PC-9 (cell line): ENCODE data around the gene UBE2QL1.

Experiments
- CTCF ChIP-seq: fragments of 200-600 bp; sonication (generic); conservative IDR thresholded peaks from 2 replicates; pipeline ENCODE4 v1.6.1; 2017; ENCODE audit warnings: mixed run types, antibody characterized with exemption, mild to moderate bottlenecking, moderate library complexity
- EZH2 ChIP-seq: fragments of 200-600 bp; sonication (generic); IDR thresholded peaks from 2 replicates; pipeline ENCODE4 v1.8.0; 2017; ENCODE audit warnings: antibody characterized with exemption, low read depth

DNA sequence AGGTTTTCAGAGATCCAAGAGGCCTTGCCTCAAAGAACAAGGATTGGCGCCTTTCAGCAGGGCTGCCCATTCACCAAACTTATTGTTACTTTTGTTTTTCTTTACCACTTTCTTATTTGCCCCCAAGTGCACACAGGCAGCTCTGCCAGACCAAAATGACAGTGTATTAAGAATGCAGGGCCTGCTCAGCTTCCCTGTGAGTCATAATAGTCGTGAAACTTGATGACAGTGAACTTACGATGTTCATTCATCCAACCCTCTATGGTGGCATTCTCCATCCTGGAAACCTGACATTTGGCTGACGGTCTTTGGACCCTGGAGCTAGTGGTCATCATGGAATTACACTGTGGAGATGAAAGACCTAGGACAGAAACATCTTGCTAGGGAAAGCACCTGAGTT, 44.3 kb downstream of the UBE2QL1 start:
- TF ChIP-seq CTCF (no peak), EZH2 (no peak)
